ENCODE measurements around the gene BTRC.

BTRC gene

DNA sequence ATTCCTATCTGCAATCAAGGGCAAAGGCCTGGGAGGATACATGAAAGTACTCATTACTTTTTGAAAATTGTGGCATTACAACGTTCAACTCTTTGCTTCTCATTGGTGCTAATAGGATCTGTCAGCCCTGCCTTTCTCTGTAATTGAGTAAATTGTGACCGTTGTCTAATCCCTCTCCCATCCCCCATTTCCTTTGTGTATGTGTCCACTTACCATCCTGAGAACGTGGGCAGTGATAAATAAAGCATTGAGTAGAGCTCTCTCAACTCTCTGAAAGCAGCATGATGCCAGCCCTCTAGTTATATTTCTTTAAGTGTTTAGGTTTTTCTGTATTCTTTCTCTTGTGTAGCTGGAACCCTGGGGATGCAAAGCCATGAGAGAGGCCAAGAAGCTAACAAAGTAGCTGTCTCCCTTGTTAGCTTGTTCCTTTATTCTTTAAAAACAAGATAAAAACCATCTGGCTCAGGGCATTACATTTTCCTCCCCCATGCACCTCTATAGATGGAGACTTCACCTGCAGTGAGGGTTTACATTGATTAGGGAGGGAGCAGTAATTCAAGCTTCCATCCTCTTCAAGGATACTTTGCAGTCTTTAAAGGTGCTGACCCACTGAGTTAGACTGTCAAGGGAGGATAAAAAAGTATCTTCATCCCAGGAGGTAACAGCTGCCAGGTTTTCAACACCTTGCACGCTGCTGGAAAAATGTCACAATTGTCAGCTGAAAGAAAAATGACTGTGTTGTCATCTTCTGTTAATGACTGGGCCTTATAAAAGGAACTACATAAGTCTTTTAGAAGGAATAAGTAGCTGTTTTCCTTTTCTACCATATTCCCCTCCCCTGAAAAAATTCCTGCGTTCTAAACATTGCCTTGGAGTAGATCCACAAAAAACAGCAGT lies 112.3 kb downstream of the BTRC start:
- DNase-seq (ENCODE audit: low spot score) = no peak
- TF ChIP-seq, protein P1, sequence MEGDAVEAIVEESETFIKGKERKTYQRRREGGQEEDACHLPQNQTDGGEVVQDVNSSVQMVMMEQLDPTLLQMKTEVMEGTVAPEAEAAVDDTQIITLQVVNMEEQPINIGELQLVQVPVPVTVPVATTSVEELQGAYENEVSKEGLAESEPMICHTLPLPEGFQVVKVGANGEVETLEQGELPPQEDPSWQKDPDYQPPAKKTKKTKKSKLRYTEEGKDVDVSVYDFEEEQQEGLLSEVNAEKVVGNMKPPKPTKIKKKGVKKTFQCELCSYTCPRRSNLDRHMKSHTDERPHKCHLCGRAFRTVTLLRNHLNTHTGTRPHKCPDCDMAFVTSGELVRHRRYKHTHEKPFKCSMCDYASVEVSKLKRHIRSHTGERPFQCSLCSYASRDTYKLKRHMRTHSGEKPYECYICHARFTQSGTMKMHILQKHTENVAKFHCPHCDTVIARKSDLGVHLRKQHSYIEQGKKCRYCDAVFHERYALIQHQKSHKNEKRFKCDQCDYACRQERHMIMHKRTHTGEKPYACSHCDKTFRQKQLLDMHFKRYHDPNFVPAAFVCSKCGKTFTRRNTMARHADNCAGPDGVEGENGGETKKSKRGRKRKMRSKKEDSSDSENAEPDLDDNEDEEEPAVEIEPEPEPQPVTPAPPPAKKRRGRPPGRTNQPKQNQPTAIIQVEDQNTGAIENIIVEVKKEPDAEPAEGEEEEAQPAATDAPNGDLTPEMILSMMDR (IDR thresholded peaks at IDR 0.05; ENCODE audit: extremely low read depth, insufficient read depth, missing control alignments) = no peak
- in situ Hi-C loops (cut with MboI; ENCODE audit: low pct_unique_long_range_greater_than_20kb, low sequenced_read_pairs, unreplicated experiment) = no loop called here

DNA sequence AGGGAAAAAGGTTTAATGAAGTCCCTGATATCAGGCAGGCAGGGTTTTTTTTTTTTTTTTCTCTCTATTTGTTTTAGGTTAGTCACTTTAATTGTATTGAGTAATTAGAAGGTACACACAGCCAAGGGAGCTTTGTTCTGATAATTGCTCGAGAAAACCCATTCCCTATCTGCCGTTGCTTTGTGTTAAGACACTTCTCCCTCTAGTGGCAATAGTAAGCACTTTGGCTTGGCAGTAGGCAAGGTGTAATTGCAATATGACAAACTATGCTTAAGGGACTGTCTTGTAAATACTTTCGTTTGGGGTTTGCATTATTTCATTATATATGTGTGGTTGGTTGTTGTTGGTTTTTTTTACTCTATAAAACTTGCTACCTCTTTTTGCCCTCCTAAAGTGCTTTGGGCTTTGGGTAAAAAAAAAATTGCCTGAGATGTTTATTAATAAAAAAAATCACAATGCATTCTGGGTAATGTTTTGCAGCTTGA lies 113.4 kb downstream of the BTRC start:
- in situ Hi-C loops (cut with MboI; ENCODE audit: low pct_unique_long_range_greater_than_20kb, low sequenced_read_pairs, unreplicated experiment) = no loop called here
- peak; percentile 65 for DNase-seq (ENCODE audit: low spot score)
- TF ChIP-seq, protein P1 (IDR thresholded peaks at IDR 0.05; ENCODE audit: extremely low read depth, insufficient read depth, missing control alignments) = peak; percentile 76

DNA sequence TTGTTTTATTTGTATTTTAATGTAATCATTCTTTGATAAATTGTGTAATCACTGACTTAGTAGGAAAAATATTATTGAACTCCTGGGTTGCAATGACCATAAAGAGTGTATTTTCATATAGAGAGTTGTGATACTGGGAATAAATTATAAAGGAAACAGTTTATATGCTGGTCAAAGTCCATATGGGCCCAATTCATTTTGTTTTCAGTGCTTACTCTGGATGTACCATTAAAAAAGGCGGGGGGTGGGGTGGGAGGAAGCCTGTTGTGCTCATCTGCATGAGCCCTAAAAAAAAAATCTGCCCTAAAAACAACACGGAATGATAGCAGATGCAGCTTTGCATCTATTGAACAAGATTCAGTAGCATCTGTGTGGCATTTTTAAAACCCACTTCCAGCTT lies 114.2 kb downstream of the BTRC start:
- TF ChIP-seq, protein P1 (IDR thresholded peaks at IDR 0.05; ENCODE audit: extremely low read depth, insufficient read depth, missing control alignments) = no peak
- in situ Hi-C loops (cut with MboI; ENCODE audit: low pct_unique_long_range_greater_than_20kb, low sequenced_read_pairs, unreplicated experiment) = no loop called here
- no peak for DNase-seq (ENCODE audit: low spot score)

DNA sequence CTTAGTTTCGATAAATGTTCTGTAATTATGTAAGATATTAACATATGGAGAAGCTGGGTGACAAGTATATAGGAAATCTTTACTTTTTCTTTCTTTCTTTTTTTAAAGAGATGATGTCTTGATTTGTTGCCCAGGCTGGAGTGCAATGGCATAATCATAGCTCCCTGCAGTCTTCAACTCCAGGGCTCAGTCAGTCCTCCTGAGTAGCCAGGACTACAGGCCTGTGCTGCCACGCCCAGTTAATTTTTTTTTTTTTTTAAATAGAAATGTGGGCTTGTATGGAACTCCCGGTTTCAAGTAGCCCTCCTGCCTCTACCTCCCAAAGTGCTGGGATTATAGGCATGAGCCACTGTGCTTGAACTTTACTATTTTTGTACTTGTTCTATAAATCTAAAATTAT lies 122.4 kb downstream of the BTRC start:
- no peak for DNase-seq (ENCODE audit: low spot score)
- in situ Hi-C loops (cut with MboI; ENCODE audit: low pct_unique_long_range_greater_than_20kb, low sequenced_read_pairs, unreplicated experiment) = no loop called here
- TF ChIP-seq, protein P1 (IDR thresholded peaks at IDR 0.05; ENCODE audit: extremely low read depth, insufficient read depth, missing control alignments) = no peak

DNA sequence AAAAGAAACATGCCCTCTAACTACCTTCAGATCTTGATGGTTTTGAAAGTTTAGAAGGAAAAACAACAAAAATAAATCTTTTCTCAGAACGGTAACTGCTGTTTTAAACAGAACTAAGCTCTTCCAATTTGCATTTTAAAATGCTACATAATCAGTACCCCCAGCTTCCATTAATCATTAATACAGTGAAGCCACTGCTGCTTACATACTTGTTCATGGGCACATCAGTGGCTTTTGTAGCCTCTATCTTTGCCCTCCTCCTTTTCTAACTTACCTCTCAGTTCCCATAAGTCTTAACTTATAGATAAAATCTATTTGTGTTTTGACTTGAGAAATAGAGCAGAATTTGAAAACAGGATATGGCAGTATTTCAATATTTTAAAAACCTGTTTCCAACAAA lies 125.0 kb downstream of the BTRC start:
- TF ChIP-seq, protein P1 (IDR thresholded peaks at IDR 0.05; ENCODE audit: extremely low read depth, insufficient read depth, missing control alignments) = no peak
- no peak for DNase-seq (ENCODE audit: low spot score)
- in situ Hi-C loops (cut with MboI; ENCODE audit: low pct_unique_long_range_greater_than_20kb, low sequenced_read_pairs, unreplicated experiment) = no loop called here

DNA sequence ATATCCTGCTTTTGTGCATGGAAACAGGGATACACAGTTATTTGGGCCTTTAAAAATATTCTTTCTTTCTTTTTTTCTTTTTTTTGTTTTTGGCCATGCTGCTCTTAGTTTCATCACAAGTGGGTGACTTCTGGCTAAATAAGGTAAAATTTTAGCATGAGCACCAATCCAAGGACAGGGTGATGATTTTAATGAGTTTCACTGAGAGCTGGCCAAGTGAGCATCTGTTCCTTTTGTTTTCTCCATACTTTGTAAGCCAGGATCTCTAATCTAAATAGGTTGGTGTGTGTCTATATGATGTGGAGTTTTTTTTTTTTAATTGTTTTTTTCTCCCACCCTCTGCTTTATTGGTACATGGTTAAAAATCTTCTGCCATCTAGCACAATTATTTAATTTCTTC lies 127.3 kb downstream of the BTRC start:
- TF ChIP-seq, protein P1 (IDR thresholded peaks at IDR 0.05; ENCODE audit: extremely low read depth, insufficient read depth, missing control alignments) = no peak
- DNase-seq (ENCODE audit: low spot score) = no peak
- in situ Hi-C loops (cut with MboI; ENCODE audit: low pct_unique_long_range_greater_than_20kb, low sequenced_read_pairs, unreplicated experiment) = no loop called here

All from GM13977 (cell line).